ENCODE data around the gene MAN1C1.

MAN1C1 gene

GRCh38 chr1:25614501-25615171 lies 2.0 kb upstream of the MAN1C1 start:
- no peak for DNase-seq (ENCODE audit: low read depth in 2 of 2)

GRCh38 chr1:25615172-25615541 lies 1.4 kb upstream of the MAN1C1 start:
- no peak for DNase-seq (ENCODE audit: low read depth in 2 of 2)

- DNase-seq (ENCODE audit: low read depth in 2 of 2) = no peak
Observed at GRCh38 chr1:25615563-25616094, 962 bp upstream of the MAN1C1 start.

GRCh38 chr1:25616987-25617624 lies 515 bp downstream of the MAN1C1 start:
- no peak for DNase-seq (ENCODE audit: low read depth in 2 of 2)

GRCh38 chr1:25617625-25618432 lies 1.2 kb downstream of the MAN1C1 start:
- DNase-seq (ENCODE audit: low read depth in 2 of 2) = no peak

- DNase-seq (ENCODE audit: low read depth in 2 of 2) = no peak
Observed at GRCh38 chr1:25618433-25618808, 1.8 kb downstream of the MAN1C1 start.

GRCh38 chr1:25619101-25619890 lies 2.7 kb downstream of the MAN1C1 start:
- no peak for DNase-seq (ENCODE audit: low read depth in 2 of 2)

- DNase-seq (ENCODE audit: low read depth in 2 of 2) = no peak
Observed at GRCh38 chr1:25620211-25620610, 3.6 kb downstream of the MAN1C1 start.

- DNase-seq (ENCODE audit: low read depth in 2 of 2) = no peak
Observed at GRCh38 chr1:25620701-25621350, 4.2 kb downstream of the MAN1C1 start.

GRCh38 chr1:25621876-25622275 lies 5.3 kb downstream of the MAN1C1 start:
- DNase-seq (ENCODE audit: low read depth in 2 of 2) = no peak

- no peak for DNase-seq (ENCODE audit: low read depth in 2 of 2)
Observed at GRCh38 chr1:25622531-25622930, 5.9 kb downstream of the MAN1C1 start.

- no peak for DNase-seq (ENCODE audit: low read depth in 2 of 2)
Observed at GRCh38 chr1:25623007-25623406, 6.4 kb downstream of the MAN1C1 start.

- DNase-seq (ENCODE audit: low read depth in 2 of 2) = no peak
Observed at GRCh38 chr1:25623731-25624130, 7.1 kb downstream of the MAN1C1 start.

- DNase-seq (ENCODE audit: low read depth in 2 of 2) = no peak
Observed at GRCh38 chr1:25624156-25624555, 7.6 kb downstream of the MAN1C1 start.

GRCh38 chr1:25624604-25625003 lies 8.0 kb downstream of the MAN1C1 start:
- no peak for DNase-seq (ENCODE audit: low read depth in 2 of 2)

- no peak for DNase-seq (ENCODE audit: low read depth in 2 of 2)
Observed at GRCh38 chr1:25626018-25626417, 9.4 kb downstream of the MAN1C1 start.

- DNase-seq (ENCODE audit: low read depth in 2 of 2) = no peak
Observed at GRCh38 chr1:25628741-25629421, 12.3 kb downstream of the MAN1C1 start.

- no peak for DNase-seq (ENCODE audit: low read depth in 2 of 2)
Observed at GRCh38 chr1:25629836-25630235, 13.2 kb downstream of the MAN1C1 start.

GRCh38 chr1:25631750-25632485 lies 15.3 kb downstream of the MAN1C1 start:
- no peak for DNase-seq (ENCODE audit: low read depth in 2 of 2)

GRCh38 chr1:25634066-25634465 lies 17.5 kb downstream of the MAN1C1 start:
- no peak for DNase-seq (ENCODE audit: low read depth in 2 of 2)

Measured in fibroblast of skin of left quadriceps (primary cell).